ENCODE measurements around the gene NTF3.

- no peak for TF ChIP-seq CTCF (IDR thresholded peaks at IDR 0.05; ENCODE audit: insufficient read depth, low read depth, low read length)
- TF ChIP-seq EZH2 (IDR thresholded peaks at IDR 0.05; ENCODE audit: insufficient read depth, low read length): no peak
These were observed 92.3 kb downstream of the NTF3 start for GRCh38 chr12:5524116-5524768.

Data from astrocyte (in vitro differentiated cells and primary cell).